IMR-90 (cell line): ENCODE measurements around the gene INTS15. TPM values are rescaled to one million over a fixed set of nuclear protein-coding genes. Genes with fewer than 3 reads are reported as not detected.
A peak's percentile ranks its signal among the peaks of the same experiment; 100 is the strongest.

Experiments used
- ATAC-seq: fragments of 200-7000 bp; cut with Tn5 transposase; 2 replicates; pipeline ENCODE4 v1.9.1; 2020; ENCODE audit warnings: low read depth, mild to moderate bottlenecking, moderate library complexity
- BruUV-seq: library from RNA; stranded (reverse); fragments of 400-500 nt; replicated peaks from 2 replicates; lab custom pipeline; 2021; lab: Mats Ljungman, UMichigan
- CTCF ChIA-PET: fragments of 300-600 bp; formaldehyde crosslinking; extraction: SDS; loops from one replicate; lab custom pipeline; 2021; ENCODE audit warnings: antibody characterized with exemption; lab: Yijun Ruan, JAX
- POLR2A ChIA-PET: fragments of 300-600 bp; sonication (Branson Sonifier 250); formaldehyde crosslinking; loops from one replicate; lab custom pipeline; 2022; ENCODE audit warnings: antibody characterized with exemption; ENCODE audit not compliant: unreplicated experiment; lab: Charles Lee
- DNase-seq: peaks from one replicate; pipeline ENCODE4 v3.0.0; 2013
- H2AFZ ChIP-seq: replicated peaks from 2 replicates; pipeline ENCODE3; 2013; ENCODE audit warnings: low read length, mild to moderate bottlenecking; ENCODE audit not compliant: poor library complexity
- H2AK5ac ChIP-seq: 2 replicates; pipeline ENCODE4 v1.6.1; 2013; ENCODE audit warnings: low read depth, low read length, inconsistent platforms
- H2AK9ac ChIP-seq: replicated peaks from 2 replicates; pipeline ENCODE3; 2013; ENCODE audit warnings: mild to moderate bottlenecking, low read depth, low read length, moderate library complexity; ENCODE audit not compliant: poor library complexity
- H2BK120ac ChIP-seq: 2 replicates; pipeline ENCODE4 v1.6.1; 2013; ENCODE audit warnings: low read depth, low read length, inconsistent platforms
- H2BK15ac ChIP-seq: 3 replicates; pipeline ENCODE4 v1.6.1; 2013; ENCODE audit warnings: low read depth, low read length, inconsistent platforms
- H2BK20ac ChIP-seq: 2 replicates; pipeline ENCODE4 v1.6.1; 2013; ENCODE audit warnings: low read depth, mild to moderate bottlenecking, inconsistent platforms, low read length, moderate library complexity
- H2BK5ac ChIP-seq: 2 replicates; pipeline ENCODE4 v1.6.1; 2013; ENCODE audit warnings: mild to moderate bottlenecking, low read depth, low read length, inconsistent platforms; ENCODE audit not compliant: poor library complexity, severe bottlenecking
- H3K14ac ChIP-seq: replicated peaks from 2 replicates; pipeline ENCODE4 v1.6.1; 2013; ENCODE audit warnings: low read depth, low read length, inconsistent platforms
- H3K18ac ChIP-seq: 2 replicates; pipeline ENCODE4 v1.6.1; 2013; ENCODE audit warnings: low read depth, low read length, control low read depth
- H3K23ac ChIP-seq: 2 replicates; pipeline ENCODE4 v1.6.1; 2013; ENCODE audit warnings: low read depth, low read length, inconsistent platforms
- H3K27ac ChIP-seq: 2 replicates; pipeline ENCODE4 v1.5.1; 2013; ENCODE audit warnings: mild to moderate bottlenecking, control low read depth, low read length; ENCODE audit not compliant: insufficient read depth
- H3K27me3 ChIP-seq: 2 replicates; pipeline ENCODE4 v1.6.1; 2013; ENCODE audit warnings: low read length; ENCODE audit not compliant: control insufficient read depth, insufficient read depth
- H3K36me3 ChIP-seq: 2 replicates; pipeline ENCODE4 v1.6.1; 2013; ENCODE audit warnings: low read length, mixed read lengths; ENCODE audit not compliant: control insufficient read depth, insufficient read depth
- H3K4ac ChIP-seq: 2 replicates; pipeline ENCODE4 v1.6.1; 2013; ENCODE audit warnings: low read depth, low read length, inconsistent platforms
- H3K4me1 ChIP-seq: 2 replicates; pipeline ENCODE4 v1.6.1; 2013; ENCODE audit warnings: low read length, mixed read lengths; ENCODE audit not compliant: control insufficient read depth, insufficient read depth
- H3K4me2 ChIP-seq: 2 replicates; pipeline ENCODE4 v1.6.1; 2013; ENCODE audit warnings: low read depth, mild to moderate bottlenecking, control low read depth, low read length, moderate library complexity
- H3K4me3 ChIP-seq: 2 replicates; pipeline ENCODE4 v1.5.1; 2013; ENCODE audit warnings: low read depth, mild to moderate bottlenecking, control low read depth, low read length, moderate library complexity; ENCODE audit not compliant: insufficient read depth
- H3K56ac ChIP-seq: 2 replicates; pipeline ENCODE4 v1.6.1; 2013; ENCODE audit warnings: low read length, inconsistent platforms; ENCODE audit not compliant: insufficient read depth; ENCODE audit errors: extremely low read depth
- H3K79me1 ChIP-seq, 2 experiments: 2 replicates each; pipeline ENCODE4 v1.6.1; 2013; ENCODE audit warnings: low read length in 2 of 2, inconsistent platforms in 1 of 2, low read depth in 1 of 2
- H3K9ac ChIP-seq: 2 replicates; pipeline ENCODE4 v1.6.1; 2013; ENCODE audit warnings: low read depth, low read length, control low read depth
- H3K9me1 ChIP-seq: 2 replicates; pipeline ENCODE4 v1.6.1; 2013; ENCODE audit warnings: low read length, inconsistent platforms; ENCODE audit not compliant: insufficient read depth
- H3K9me3 ChIP-seq: 2 replicates; pipeline ENCODE4 v1.6.1; 2013; ENCODE audit warnings: low read length; ENCODE audit not compliant: control insufficient read depth, insufficient read depth
- H4K20me1 ChIP-seq: 2 replicates; pipeline ENCODE4 v1.6.1; 2013; ENCODE audit warnings: low read length, inconsistent platforms; ENCODE audit not compliant: insufficient read depth
- H4K5ac ChIP-seq: 2 replicates; pipeline ENCODE4 v1.6.1; 2013; ENCODE audit warnings: mild to moderate bottlenecking, low read depth, low read length, control low read depth
- H4K8ac ChIP-seq, 2 experiments: 2 replicates each; pipeline ENCODE4 v1.6.1; 2013; ENCODE audit warnings: low read depth in 2 of 2, low read length in 2 of 2, control low read depth in 1 of 2, inconsistent platforms in 1 of 2
- H4K91ac ChIP-seq: 2 replicates; pipeline ENCODE4 v1.6.1; 2013; ENCODE audit warnings: low read depth, low read length, inconsistent platforms; ENCODE audit not compliant: insufficient read depth
- BHLHE40 ChIP-seq: fragments of 150-350 bp; IDR thresholded peaks from 2 replicates; pipeline ENCODE4 v1.6.1; 2016; ENCODE audit warnings: mild to moderate bottlenecking, low read depth, low read length
- CTCF ChIP-seq: conservative IDR thresholded peaks from 2 replicates; pipeline ENCODE4 v1.5.1; 2012; ENCODE audit warnings: mild to moderate bottlenecking, low read depth, low read length, improper control_type of control experiment
- ELK1 ChIP-seq: fragments of 150-350 bp; IDR thresholded peaks from 2 replicates; pipeline ENCODE4 v1.6.1; 2016; ENCODE audit warnings: low read depth, mild to moderate bottlenecking, low read length, moderate library complexity, borderline replicate concordance
- FOS ChIP-seq: fragments of 150-350 bp; IDR thresholded peaks from 2 replicates; pipeline ENCODE4 v1.6.1; 2016; ENCODE audit warnings: low read depth, low read length
- MAZ ChIP-seq: IDR thresholded peaks from 2 replicates; pipeline ENCODE4 v1.6.1; 2012; ENCODE audit warnings: low read depth, mild to moderate bottlenecking, low read length, improper control_type of control experiment, moderate library complexity, borderline replicate concordance
- POLR2A ChIP-seq: IDR thresholded peaks from 2 replicates; pipeline ENCODE4 v1.6.1; 2012; ENCODE audit warnings: mild to moderate bottlenecking, low read depth, low read length
- SMC3 ChIP-seq: fragments of 150-350 bp; IDR thresholded peaks from 2 replicates; pipeline ENCODE4 v1.6.1; 2016; ENCODE audit warnings: low read depth, mild to moderate bottlenecking, antibody characterized with exemption, low read length, moderate library complexity
- WGBS, 2 experiments: methylation state at CpG; one replicate each; pipeline versions ENCODE4 v1.1.5 to v1.1.7; 2013; ENCODE audit warnings: missing lambda C conversion rate in 2 of 2; ENCODE audit not compliant: insufficient read length in 1 of 2; ENCODE audit errors: extremely low coverage in 2 of 2; 5-methylcytosine and 5-hydroxymethylcytosine counted together
- dilution Hi-C: fragments of 300-500 bp; cut with HindIII; formaldehyde crosslinking; loops from one replicate; pipeline ENCODE4 v1.14.3; 2018; ENCODE audit warnings: low sequenced_read_pairs; ENCODE audit not compliant: unreplicated experiment
- in situ Hi-C: fragments of 300-500 bp; cut with MboI; formaldehyde crosslinking; loops from 3 replicates; pipeline ENCODE4 v1.14.3; 2019; ENCODE audit warnings: low sequenced_read_pairs, inconsistent platforms, mixed read lengths
- intact Hi-C: fragments of 100-400 bp; cut with micrococcal nuclease; formaldehyde crosslinking; loops from 2 replicates; pipeline ENCODE4 v1.10.0; 2022
- polyA plus RNA-seq, 3 experiments: library from polyadenylated mRNA; depleted of rRNA; stranded (reverse); fragments of >200 nt; gene quantifications; 2 replicates each; pipeline ENCODE4 v1.2.3, GENCODE V29; 2012; ENCODE audit warnings: low replicate concordance in 1 of 3
- total RNA-seq: library from RNA; depleted of rRNA; stranded (reverse); fragments of >200 nt; gene quantifications from 2 replicates; pipeline ENCODE4 v1.2.3, GENCODE V29; 2012
- TF ChIP-seq, protein P1 (sequence below): fragments of 150-350 bp; IDR thresholded peaks from 2 replicates; pipeline ENCODE4 v1.6.1; 2017; ENCODE audit warnings: mild to moderate bottlenecking, antibody characterized with exemption, low read length, low read depth

Gene INTS15
- total and polyA plus RNA-seq, 2 of the 4 experiments (the other 2 are of a cell fraction) = 7.0 to 20.8 TPM

- Histone ChIP-seq H4K20me1 (peaks cover 4% of the 10 kb centered on the region; the same call in 1 of the 2 replicates), H3K4me1 (no peaks in the 10 kb centered on the region), H2AFZ (peak overlapping the region; percentile 32), H3K18ac (no peak overlapping the region), H3K4ac (no peak overlapping the region), H2BK15ac (no peak overlapping the region), H4K5ac (no peak overlapping the region), H3K9ac (no peak overlapping the region), H2AK5ac (no peak overlapping the region), H4K8ac (no peak overlapping the region), H3K27ac (no peak overlapping the region), H3K56ac (no peak overlapping the region), H3K9me3 (peaks cover 20% of the 10 kb centered on the region), H3K4me2 (no peak overlapping the region), H4K91ac (no peak overlapping the region), H2BK20ac (no peak overlapping the region), H2BK5ac (no peak overlapping the region), H2AK9ac (no peak overlapping the region), H3K9me1 (no peaks in the 10 kb centered on the region), H3K36me3 (peaks cover 76% of the 10 kb centered on the region), H3K79me1 (peaks cover 0 to 17% of the 10 kb centered on the region in 2 experiments; a peak in 1 of 4 replicates), H2BK120ac (no peak overlapping the region), H3K27me3 (no peaks in the 10 kb centered on the region), H3K14ac (no peak overlapping the region), H3K23ac (no peak overlapping the region), H3K4me3 (no peak overlapping the region)
- BruUV-seq = no TSS peak
- DNase-seq (no peak), ATAC-seq (no peak)
- dilution Hi-C loops (no loop called here), in situ Hi-C loops (no loop called here), intact Hi-C loops (no loop called here)
- ChIA-PET POLR2A (no interaction called here), CTCF (no interaction called here)
- WGBS, 2 experiments = 86% methylated on average over 5 of the region's 14 CpGs; no CpG with 5 or more reads in 1 of the 2 experiments
- no peak for TF ChIP-seq BHLHE40
- TF ChIP-seq, protein P1, sequence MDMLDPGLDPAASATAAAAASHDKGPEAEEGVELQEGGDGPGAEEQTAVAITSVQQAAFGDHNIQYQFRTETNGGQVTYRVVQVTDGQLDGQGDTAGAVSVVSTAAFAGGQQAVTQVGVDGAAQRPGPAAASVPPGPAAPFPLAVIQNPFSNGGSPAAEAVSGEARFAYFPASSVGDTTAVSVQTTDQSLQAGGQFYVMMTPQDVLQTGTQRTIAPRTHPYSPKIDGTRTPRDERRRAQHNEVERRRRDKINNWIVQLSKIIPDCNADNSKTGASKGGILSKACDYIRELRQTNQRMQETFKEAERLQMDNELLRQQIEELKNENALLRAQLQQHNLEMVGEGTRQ = no peak
- no peak for TF ChIP-seq SMC3
- no peak for TF ChIP-seq POLR2A
- no peak for TF ChIP-seq FOS
- TF ChIP-seq MAZ = no peak
- TF ChIP-seq CTCF = no peak
- no peak for TF ChIP-seq ELK1
Measured at GRCh38 chr7:6647541-6647940, 57.7 kb downstream of the INTS15 start.
